Common myeloid progenitor, CD34-positive (primary cell): ENCODE results near the gene UNKL.
A peak's percentile ranks its signal among the peaks of the same experiment; 100 is the strongest.

Experiments
- CTCF ChIA-PET: fragments of 350-600 bp; sonication (Branson Sonifier 250); formaldehyde crosslinking; loops from one replicate; lab custom pipeline; 2021; ENCODE audit warnings: antibody characterized with exemption; lab: Charles Lee
- POLR2A ChIA-PET: fragments of 350-600 bp; sonication (Branson Sonifier 250); formaldehyde crosslinking; loops from one replicate; lab custom pipeline; 2021; ENCODE audit warnings: antibody characterized with exemption; lab: Charles Lee
- DNase-seq, 3 donors: peaks; one replicate each; pipeline versions ENCODE4 v3.0.0 to v3.0.0-alpha.2; 2013
- H3K27ac ChIP-seq, 2 experiments: 1 replicate in 1 of 2; 2 replicates in 1 of 2; pipeline ENCODE4 v1.7.0; 2013; ENCODE audit warnings: inconsistent platforms in 2 of 2, low read length in 2 of 2, mild to moderate bottlenecking in 2 of 2, low read depth in 1 of 2, moderate library complexity in 1 of 2; ENCODE audit not compliant: severe bottlenecking in 2 of 2, insufficient read depth in 1 of 2, poor library complexity in 1 of 2
- H3K27me3 ChIP-seq, 5 experiments: replicated peaks in 2 of 5; 1 replicate in 3 of 5; 2 replicates in 2 of 5; pipeline versions ENCODE4 v1.6.1 to v1.7.0; 2013; ENCODE audit warnings: low read length in 4 of 5, mild to moderate bottlenecking in 2 of 5, moderate library complexity in 2 of 5, inconsistent platforms in 1 of 5; ENCODE audit not compliant: insufficient read depth in 5 of 5, control insufficient read depth in 4 of 5
- H3K36me3 ChIP-seq, 4 experiments: 1 replicate in 2 of 4; 2 replicates in 2 of 4; pipeline versions ENCODE4 v1.6.1 to v1.7.0; 2013; ENCODE audit warnings: low read length in 3 of 4, control low read depth in 1 of 4, mild to moderate bottlenecking in 1 of 4; ENCODE audit not compliant: control insufficient read depth in 4 of 4, insufficient read depth in 4 of 4
- H3K4me1 ChIP-seq, 4 experiments: 1 replicate in 3 of 4; 2 replicates in 1 of 4; pipeline versions ENCODE4 v1.6.1 to v1.7.1; 2013; ENCODE audit warnings: low read length in 3 of 4, mild to moderate bottlenecking in 3 of 4, control low read depth in 1 of 4, inconsistent platforms in 1 of 4, moderate library complexity in 1 of 4; ENCODE audit not compliant: control insufficient read depth in 4 of 4, insufficient read depth in 4 of 4; ENCODE audit errors: control extremely low read depth in 1 of 4
- H3K4me3 ChIP-seq, 7 experiments: 1 replicate in 4 of 7; 2 replicates in 3 of 7; pipeline versions ENCODE4 v1.5.1 to v1.7.0; 2013; ENCODE audit warnings: mild to moderate bottlenecking in 7 of 7, low read length in 6 of 7, moderate library complexity in 6 of 7, inconsistent platforms in 2 of 7, low read depth in 2 of 7, control low read depth in 1 of 7; ENCODE audit not compliant: insufficient read depth in 4 of 7, control insufficient read depth in 1 of 7; ENCODE audit errors: extremely low read depth in 1 of 7
- H3K9me3 ChIP-seq, 5 experiments: 1 replicate in 4 of 5; 2 replicates in 1 of 5; pipeline versions ENCODE4 v1.6.1 to v1.7.1; 2013; ENCODE audit warnings: low read length in 4 of 5, mild to moderate bottlenecking in 2 of 5, inconsistent platforms in 1 of 5, low read depth in 1 of 5, moderate library complexity in 1 of 5; ENCODE audit not compliant: control insufficient read depth in 4 of 5, insufficient read depth in 2 of 5; ENCODE audit errors: control extremely low read depth in 1 of 5
- WGBS: methylation state at CpG from one replicate; pipeline ENCODE4 v1.1.5; 2013; ENCODE audit not compliant: insufficient coverage; 5-methylcytosine and 5-hydroxymethylcytosine counted together

UNKL gene

GRCh38 chr16:1325261-1325660 lies 89.2 kb downstream of the UNKL start:
- H3K36me3 ChIP-seq, result peaks cover 0 to 49% (median 35%) of the 10 kb centered on the region in 4 experiments

GRCh38 chr16:1324286-1324826 lies 90.1 kb downstream of the UNKL start:
- no peaks in the 10 kb centered on the region for H3K4me1 ChIP-seq
- H3K27ac ChIP-seq, result no peak overlapping the region
- H3K27me3 ChIP-seq, result no peaks in the 10 kb centered on the region
- H3K36me3 ChIP-seq, result peaks cover 0 to 58% (median 43%) of the 10 kb centered on the region in 4 experiments
- no peaks in the 10 kb centered on the region for H3K9me3 ChIP-seq
- 89% methylated on average over 20 of the region's 22 CpGs for WGBS
- ChIA-PET POLR2A (interaction anchor here (0.7 kb wide), 1 partner anchor 15 kb away, joined by 3 read pairs; the partner anchor contains the start of gene UBE2I), CTCF (interaction anchor here (1.6 kb wide), 1 partner anchor 13 kb away, joined by 4 read pairs; no protein-coding TSS in a partner anchor)
- H3K4me3 ChIP-seq, result no peak overlapping the region
- DNase-seq, result no peak

More at GRCh38 chr16:1325261-1325660, 89.2 kb downstream of the UNKL start:
- no peak for DNase-seq
- Histone ChIP-seq H3K27ac (no peak overlapping the region), H3K27me3 (peaks cover 0 to 4% (median 0%) of the 10 kb centered on the region in 5 experiments), H3K4me1 (no peaks in the 10 kb centered on the region), H3K4me3 (no peak overlapping the region), H3K9me3 (peaks cover 0 to under 1% (median 0%) of the 10 kb centered on the region in 5 experiments)
- ChIA-PET POLR2A (no interaction called here), CTCF (interaction anchor here (1.4 kb wide), 1 partner anchor 11 kb away, joined by 3 read pairs; no protein-coding TSS in a partner anchor)
- 97% methylated on average over 12 of the region's 15 CpGs for WGBS

- ChIA-PET POLR2A (interaction anchor here (0.7 to 1.2 kb wide), 3 partner anchors 15 to 41 kb away, joined by 3 read pairs; partner anchors contain the start of gene UBE2I), CTCF (interaction anchor here (1.6 kb wide), 1 partner anchor 14 kb away, joined by 4 read pairs; no protein-coding TSS in a partner anchor)
- Histone ChIP-seq H3K4me1 (no peaks in the 10 kb centered on the region), H3K27ac (peak overlapping the region in 1 of 2 experiments; percentile 0), H3K4me3 (no peak overlapping the region), H3K36me3 (peaks cover 4 to 66% (median 49%) of the 10 kb centered on the region in 4 experiments), H3K9me3 (no peaks in the 10 kb centered on the region), H3K27me3 (no peaks in the 10 kb centered on the region)
- 97% methylated on average over 35 of the region's 35 CpGs for WGBS
- no peak for DNase-seq
Observed at GRCh38 chr16:1323296-1324239, 90.9 kb downstream of the UNKL start.

GRCh38 chr16:1322407-1322806 lies 92.1 kb downstream of the UNKL start:
- CTCF ChIA-PET, result no interaction called here
- H3K4me1 ChIP-seq, result no peaks in the 10 kb centered on the region
- H3K27ac ChIP-seq, result no peak overlapping the region
- DNase-seq, result no peak
- peaks cover 9 to 78% (median 59%) of the 10 kb centered on the region in 4 experiments for H3K36me3 ChIP-seq
- no peaks in the 10 kb centered on the region for H3K27me3 ChIP-seq
- no peaks in the 10 kb centered on the region for H3K9me3 ChIP-seq
- H3K4me3 ChIP-seq, result no peak overlapping the region
- 97% methylated on average over 7 of the region's 8 CpGs for WGBS
- POLR2A ChIA-PET, result interaction anchor here (0.7 to 1.2 kb wide), 2 partner anchors 20 to 221 kb away, joined by 3 to 4 read pairs; no protein-coding TSS in a partner anchor

- WGBS, result 89% methylated on average over 14 of the region's 22 CpGs
Observed at GRCh38 chr16:1320658-1321240, 93.8 kb downstream of the UNKL start.

GRCh38 chr16:1320097-1320496 lies 94.4 kb downstream of the UNKL start:
- ChIA-PET CTCF (no interaction called here), POLR2A (no interaction called here)
- H3K9me3 ChIP-seq, result no peaks in the 10 kb centered on the region
- no peaks in the 10 kb centered on the region for H3K27me3 ChIP-seq
- H3K4me3 ChIP-seq, result no peak overlapping the region
- peaks cover 14 to 92% (median 74%) of the 10 kb centered on the region in 4 experiments for H3K36me3 ChIP-seq
- no peaks in the 10 kb centered on the region for H3K4me1 ChIP-seq
- H3K27ac ChIP-seq, result no peak overlapping the region
- no peak for DNase-seq
- WGBS, result 84% methylated on average over 10 of the region's 12 CpGs

More at GRCh38 chr16:1320658-1321240, 93.8 kb downstream of the UNKL start:
- ChIA-PET POLR2A (no interaction called here), CTCF (no interaction called here)
- no peak for DNase-seq
- no peak overlapping the region for H3K4me3 ChIP-seq
- no peaks in the 10 kb centered on the region for H3K27me3 ChIP-seq
- peaks cover 12 to 91% (median 74%) of the 10 kb centered on the region in 4 experiments for H3K36me3 ChIP-seq
- H3K27ac ChIP-seq, result no peak overlapping the region
- no peaks in the 10 kb centered on the region for H3K9me3 ChIP-seq
- H3K4me1 ChIP-seq, result no peaks in the 10 kb centered on the region
